B cell (primary cell): ENCODE results near the gene SUSD3. TPM values are rescaled to one million over a fixed set of nuclear protein-coding genes. Genes with fewer than 3 reads are reported as not detected.

Experiments used
- ATAC-seq: fragments of 200-7000 bp; cut with Tn5 transposase; one replicate; pipeline ENCODE4 v1.10.0; 2021; ENCODE audit warnings: low read depth, mild to moderate bottlenecking, moderate number of reproducible peaks, moderate library complexity
- CTCF ChIA-PET: fragments of 350-600 bp; sonication (Branson Sonifier 250); formaldehyde crosslinking; loops from one replicate; lab custom pipeline; 2021; ENCODE audit warnings: antibody characterized with exemption, inconsistent platforms; lab: Charles Lee
- POLR2A ChIA-PET: fragments of 350-600 bp; sonication (Branson Sonifier 250); formaldehyde crosslinking; loops from one replicate; lab custom pipeline; 2021; ENCODE audit warnings: antibody characterized with exemption; lab: Charles Lee
- DNase-seq: peaks from one replicate; pipeline ENCODE4 v3.0.0; 2013
- H2AFZ ChIP-seq: 2 replicates; pipeline ENCODE4 v1.6.1; 2012; ENCODE audit warnings: mild to moderate bottlenecking, low read depth, low read length; ENCODE audit not compliant: insufficient read depth, poor library complexity, severe bottlenecking
- H3K27ac ChIP-seq, 2 donors: 1 replicate in 1 of 2; 2 replicates in 1 of 2; pipeline ENCODE4 v1.5.1; 2012 to 2013; ENCODE audit warnings: low read length in 2 of 2, mild to moderate bottlenecking in 2 of 2, moderate library complexity in 1 of 2
- H3K27me3 ChIP-seq, 4 experiments: fragments of 200-600 bp in 1 of 4; sonication (generic) in 1 of 4; replicated peaks in 1 of 4; 1 replicate in 2 of 4; 2 replicates in 2 of 4; pipeline versions ENCODE4 v1.6.1 to v1.7.0; 2013 to 2016; ENCODE audit warnings: low read length in 3 of 4, mild to moderate bottlenecking in 2 of 4, mixed read lengths in 1 of 4, moderate library complexity in 1 of 4; ENCODE audit not compliant: insufficient read depth in 4 of 4, control insufficient read depth in 3 of 4; ENCODE audit errors: control extremely low read depth in 1 of 4
- H3K36me3 ChIP-seq, 2 experiments: replicated peaks in 1 of 2; 1 replicate in 1 of 2; 2 replicates in 1 of 2; pipeline versions ENCODE4 v1.6.1 to v1.7.1; 2013; ENCODE audit warnings: low read length in 1 of 2; ENCODE audit not compliant: insufficient read depth in 2 of 2, control insufficient read depth in 1 of 2; ENCODE audit errors: control extremely low read depth in 1 of 2, extremely low read depth in 1 of 2
- H3K4me1 ChIP-seq, 2 donors: fragments of 200-600 bp in 1 of 2; sonication (generic) in 1 of 2; 1 replicate in 1 of 2; 2 replicates in 1 of 2; pipeline versions ENCODE4 v1.5.1 to v1.6.1; 2013 to 2017; ENCODE audit warnings: low read length in 2 of 2; ENCODE audit not compliant: control insufficient read depth in 2 of 2, insufficient read depth in 2 of 2
- H3K4me2 ChIP-seq: replicated peaks from 2 replicates; pipeline ENCODE3; 2012; ENCODE audit warnings: mild to moderate bottlenecking, low read depth, low read length; ENCODE audit not compliant: poor library complexity, severe bottlenecking
- H3K4me3 ChIP-seq, 5 experiments: fragments of 200-600 bp in 1 of 5; sonication (generic) in 1 of 5; 1 replicate in 3 of 5; 2 replicates in 2 of 5; pipeline versions ENCODE4 v1.5.1 to v1.7.0; 2011 to 2016; ENCODE audit warnings: low read length in 4 of 5, mild to moderate bottlenecking in 4 of 5, low read depth in 2 of 5, control low read depth in 1 of 5, moderate library complexity in 1 of 5; ENCODE audit not compliant: insufficient read depth in 1 of 5; ENCODE audit errors: control extremely low read depth in 1 of 5, extremely low read depth in 1 of 5
- H3K79me2 ChIP-seq: fragments of 200-600 bp; sonication (generic); one replicate; pipeline ENCODE4 v1.6.0; 2016; ENCODE audit warnings: low read length; ENCODE audit not compliant: control insufficient read depth, insufficient read depth
- H3K9ac ChIP-seq: fragments of 200-600 bp; sonication (generic); 2 replicates; pipeline ENCODE4 v1.6.1; 2017; ENCODE audit warnings: mild to moderate bottlenecking, low read length, moderate library complexity
- H3K9me3 ChIP-seq, 3 donors: one replicate each; pipeline versions ENCODE4 v1.6.1 to v1.7.1; 2013; ENCODE audit warnings: low read length in 2 of 3; ENCODE audit not compliant: control insufficient read depth in 2 of 3, insufficient read depth in 1 of 3; ENCODE audit errors: control extremely low read depth in 1 of 3
- H4K20me1 ChIP-seq: 2 replicates; pipeline ENCODE4 v1.6.0; 2012; ENCODE audit warnings: mild to moderate bottlenecking, low read length; ENCODE audit not compliant: insufficient read depth, control insufficient read depth, poor library complexity, severe bottlenecking
- H3K27ac Mint-ChIP-seq: one replicate; pipeline ENCODE4 v1.8.0; 2021; ENCODE audit warnings: mixed read lengths
- H3K27me3 Mint-ChIP-seq: one replicate; pipeline ENCODE4 v1.8.0; 2021; ENCODE audit warnings: mixed read lengths
- H3K4me1 Mint-ChIP-seq: one replicate; pipeline ENCODE4 v1.8.0; 2021; ENCODE audit warnings: mixed read lengths
- H3K4me3 Mint-ChIP-seq: one replicate; pipeline ENCODE4 v1.8.0; 2021; ENCODE audit warnings: mixed read lengths
- H3K9me3 Mint-ChIP-seq: one replicate; pipeline ENCODE4 v1.8.0; 2022; ENCODE audit warnings: mixed read lengths; ENCODE audit not compliant: insufficient read depth
- CTCF ChIP-seq: fragments of 200-600 bp; IDR thresholded peaks from one replicate; pipeline ENCODE4 v1.8.0; 2022; ENCODE audit warnings: antibody characterized with exemption, mild to moderate bottlenecking
- EZH2 ChIP-seq: IDR thresholded peaks from 2 replicates; pipeline ENCODE4 v1.6.1; 2012; ENCODE audit warnings: borderline replicate concordance, low read depth, mild to moderate bottlenecking, moderate library complexity, low read length; ENCODE audit not compliant: insufficient read depth, poor library complexity, severe bottlenecking
- WGBS: methylation state at CpG from one replicate; pipeline ENCODE4 v1.1.5; 2013; ENCODE audit warnings: missing lambda C conversion rate; ENCODE audit not compliant: insufficient coverage; 5-methylcytosine and 5-hydroxymethylcytosine counted together
- intact Hi-C: fragments of 100-400 bp; cut with micrococcal nuclease; formaldehyde crosslinking; loops from one replicate; pipeline ENCODE4 v1.10.0; 2022
- polyA plus RNA-seq: library from polyadenylated mRNA; depleted of rRNA; stranded (reverse); fragments of >200 nt; gene quantifications from 2 replicates; pipeline ENCODE4 v1.2.3, GENCODE V29; 2012
- total RNA-seq, 2 donors: library from RNA; stranded (reverse); fragments of 120-200 nt in 1 of 2; gene quantifications; 1 replicate in 1 of 2; 2 replicates in 1 of 2; pipeline versions ENCODE4 v1.2.3 to v1.2.4, GENCODE V29; 2013 to 2022

Gene SUSD3
- total and polyA plus RNA-seq, 2 donors (not counting 1 experiment from before 2014, with no cell fraction given) = 41.0 to 85.0 TPM

- H3K27me3 ChIP-seq = no peaks in the 10 kb centered on the region
- peak overlapping the region in 1 of 2 donors; percentile 22 for H3K27ac ChIP-seq
- Mint-ChIP-seq H3K4me1 (peaks cover 31% of the 10 kb centered on the region), H3K27ac (peak overlapping the region; percentile 53), H3K27me3 (no peaks in the 10 kb centered on the region), H3K9me3 (no peaks in the 10 kb centered on the region), H3K4me3 (peak overlapping the region; percentile 3)
- H4K20me1 ChIP-seq = no peaks in the 10 kb centered on the region
- peak overlapping the region; percentile 3 for H3K4me2 ChIP-seq
- H3K9ac ChIP-seq = no peak overlapping the region
- H3K36me3 ChIP-seq = no peaks in the 10 kb centered on the region
- intact Hi-C loops = loop anchor here (2.0 kb wide), 1 partner anchor 16 kb away; the partner anchor contains the start of gene SUSD3
- DNase-seq (peak; percentile 78), ATAC-seq (peak; percentile 86)
- WGBS = 68% methylated on average over 3 of the region's 6 CpGs
- H3K79me2 ChIP-seq = no peaks in the 10 kb centered on the region
- H3K4me3 ChIP-seq = no peak overlapping the region
- TF ChIP-seq CTCF = no peak
- no peak for TF ChIP-seq EZH2
- CTCF ChIA-PET = no interaction called here
- peak overlapping the region; percentile 50 for H2AFZ ChIP-seq
- H3K9me3 ChIP-seq = peaks cover 0 to 9% (median 0%) of the 10 kb centered on the region in 3 donors
- POLR2A ChIA-PET = no interaction called here
- peaks cover 15 to 24% of the 10 kb centered on the region in 2 donors for H3K4me1 ChIP-seq
Measured at GRCh38 chr9:93043122-93043521, 15.4 kb upstream of the SUSD3 start.

- no peaks in the 10 kb centered on the region for H3K36me3 ChIP-seq
- Mint-ChIP-seq H3K4me3 (no peak overlapping the region), H3K9me3 (no peaks in the 10 kb centered on the region), H3K27me3 (no peaks in the 10 kb centered on the region), H3K4me1 (peaks cover 18% of the 10 kb centered on the region), H3K27ac (no peak overlapping the region)
- DNase-seq = no peak
- H3K79me2 ChIP-seq = no peaks in the 10 kb centered on the region
- H4K20me1 ChIP-seq = no peaks in the 10 kb centered on the region
- H3K9ac ChIP-seq = no peak overlapping the region
- H2AFZ ChIP-seq = no peak overlapping the region
- ATAC-seq = no peak
- TF ChIP-seq CTCF (no peak), EZH2 (no peak)
- H3K4me3 ChIP-seq = no peak overlapping the region
- H3K27me3 ChIP-seq = no peaks in the 10 kb centered on the region
- H3K4me1 ChIP-seq = peaks cover 15 to 20% of the 10 kb centered on the region in 2 donors
- no peak overlapping the region for H3K4me2 ChIP-seq
- WGBS = 67% methylated on average over 1 of the region's 2 CpGs
- H3K9me3 ChIP-seq = peaks cover 0 to 9% (median 0%) of the 10 kb centered on the region in 3 donors
- intact Hi-C loops = no loop called here
- POLR2A ChIA-PET = no interaction called here
- CTCF ChIA-PET = interaction anchor here (1.5 kb wide), 1 partner anchor 11 kb away, joined by 3 read pairs; no protein-coding TSS in a partner anchor
- no peak overlapping the region for H3K27ac ChIP-seq
Measured at GRCh38 chr9:93045521-93045920, 13.0 kb upstream of the SUSD3 start.
